ENCODE measurements around the gene ADAMTS14. TPM values are rescaled to one million over a fixed set of nuclear protein-coding genes. Genes with fewer than 3 reads are reported as not detected.

ADAMTS14 gene
- total RNA-seq, 2 donors from 2014 or later: 0.33 TPM; not detected in 1

GRCh38 chr10:70651661-70652060, 20.6 kb upstream of the ADAMTS14 start:
- intact Hi-C loops (cut with DNase I): no loop called here
- no peaks in the 10 kb centered on the region for H3K4me1 ChIP-seq
- DNase-seq (no peak), ATAC-seq (no peak)
- peaks cover 0 to 4% (median 0%) of the 10 kb centered on the region in 3 donors for H3K9me3 ChIP-seq
- H3K27ac ChIP-seq: no peak overlapping the region
- 90 to 100% methylated on average over 4 to 5 of the region's 5 CpGs for WGBS, 2 donors
- H3K36me3 ChIP-seq (replicated peaks in 1 of 2; ENCODE audit: insufficient read depth in 1 of 2, low read depth in 2 of 2): no peaks in the 10 kb centered on the region
- TF ChIP-seq POLR2A (IDR thresholded peaks at IDR 0.05): no peak
- TF ChIP-seq CTCF (IDR thresholded peaks at IDR 0.05): no peak
- no peak overlapping the region for H3K4me3 ChIP-seq
- H3K27me3 ChIP-seq: no peaks in the 10 kb centered on the region

GRCh38 chr10:70652761-70653657, 19.3 kb upstream of the ADAMTS14 start:
- DNase-seq (peak in 3 of 4 donors; percentile 22 to 54 (median 27)), ATAC-seq (peak; percentile 56)
- WGBS, 2 donors: 64 to 65% methylated on average over 16 of the region's 16 CpGs
- intact Hi-C loops (cut with DNase I): no loop called here
- Histone ChIP-seq H3K27me3 (no peaks in the 10 kb centered on the region), H3K9me3 (peaks cover 0 to 4% (median 0%) of the 10 kb centered on the region in 3 donors), H3K4me3 (no peak overlapping the region), H3K36me3 (replicated peaks in 1 of 2; ENCODE audit: insufficient read depth in 1 of 2, low read depth in 2 of 2) (no peaks in the 10 kb centered on the region), H3K4me1 (no peaks in the 10 kb centered on the region), H3K27ac (no peak overlapping the region)
- TF ChIP-seq CTCF (IDR thresholded peaks at IDR 0.05) (no peak), POLR2A (IDR thresholded peaks at IDR 0.05) (no peak)

- DNase-seq (no peak), ATAC-seq (no peak)
- WGBS, 2 donors: 90 to 95% methylated on average over 11 to 12 of the region's 12 CpGs
- H3K9me3 ChIP-seq: peaks cover 0 to 4% (median 0%) of the 10 kb centered on the region in 3 donors
- intact Hi-C loops (cut with DNase I): no loop called here
- TF ChIP-seq CTCF (IDR thresholded peaks at IDR 0.05): no peak
- no peaks in the 10 kb centered on the region for H3K4me1 ChIP-seq
- no peaks in the 10 kb centered on the region for H3K36me3 ChIP-seq (replicated peaks in 1 of 2; ENCODE audit: insufficient read depth in 1 of 2, low read depth in 2 of 2)
- no peak overlapping the region for H3K4me3 ChIP-seq
- H3K27ac ChIP-seq: no peak overlapping the region
- H3K27me3 ChIP-seq: no peaks in the 10 kb centered on the region
These were observed 17.0 kb upstream of the ADAMTS14 start for GRCh38 chr10:70655316-70655715.

- intact Hi-C loops (cut with DNase I): no loop called here
- ATAC-seq: peak; percentile 52
- TF ChIP-seq POLR2A (IDR thresholded peaks at IDR 0.05) (no peak), CTCF (IDR thresholded peaks at IDR 0.05) (no peak)
- no peak overlapping the region for H3K4me3 ChIP-seq
- peaks cover 0 to 3% (median 0%) of the 10 kb centered on the region in 3 donors for H3K9me3 ChIP-seq
- no peak overlapping the region for H3K27ac ChIP-seq
- no peaks in the 10 kb centered on the region for H3K36me3 ChIP-seq (replicated peaks in 1 of 2; ENCODE audit: insufficient read depth in 1 of 2, low read depth in 2 of 2)
- 44 to 52% methylated on average over 3 of the region's 3 CpGs for WGBS, 2 donors
- no peaks in the 10 kb centered on the region for H3K4me1 ChIP-seq
- no peaks in the 10 kb centered on the region for H3K27me3 ChIP-seq
- peak in 1 of 4 donors; percentile 55 for DNase-seq
These were observed 15.8 kb upstream of the ADAMTS14 start for GRCh38 chr10:70656489-70656888.

All from body of pancreas (tissue), 4 donors.